Peyer's patch (tissue), 4 donors: ENCODE measurements around the gene ERO1B. TPM values are rescaled to one million over a fixed set of nuclear protein-coding genes. Genes with fewer than 3 reads are reported as not detected.

Experiments
- DNase-seq, 3 donors: peaks; one replicate each; pipeline ENCODE4 v3.0.0-alpha.2; 2017 to 2019
- H3K27ac ChIP-seq, 4 donors: fragments of 200-600 bp; sonication (generic); one replicate each; pipeline ENCODE4 v1.5.1; 2016 to 2019
- H3K27me3 ChIP-seq, 2 donors: fragments of 200-600 bp; sonication (generic); one replicate each; pipeline ENCODE4 v1.5.1; 2019
- H3K36me3 ChIP-seq, 3 donors: fragments of 200-600 bp; sonication (generic); one replicate each; pipeline ENCODE4 v1.5.1; 2016 to 2019
- H3K4me1 ChIP-seq, 4 donors: fragments of 200-600 bp; sonication (generic); one replicate each; pipeline ENCODE4 v1.5.1; 2016 to 2019
- H3K4me3 ChIP-seq, 4 donors: fragments of 200-600 bp; sonication (generic); 1 replicate in 3 of 4; 2 replicates in 1 of 4; pipeline ENCODE4 v1.5.1; 2016 to 2019; ENCODE audit warnings: mild to moderate bottlenecking in 1 of 4
- H3K9me3 ChIP-seq, 4 donors: fragments of 200-600 bp; sonication (generic); one replicate each; pipeline ENCODE4 v1.5.1; 2016 to 2019; ENCODE audit warnings: mild to moderate bottlenecking in 1 of 4
- CTCF ChIP-seq, 6 experiments: fragments of 450-650 bp in 4 of 6; fragments of 200-600 bp in 2 of 6; sonication (generic) in 1 of 6; IDR thresholded peaks; one replicate each; pipeline ENCODE4 v1.5.1; 2017 to 2019; ENCODE audit warnings: antibody characterized with exemption in 6 of 6, mild to moderate bottlenecking in 3 of 6, moderate library complexity in 1 of 6
- POLR2A ChIP-seq, 2 donors: fragments of 450-650 bp; IDR thresholded peaks; one replicate each; pipeline ENCODE4 v1.5.1; 2017; ENCODE audit warnings: antibody characterized with exemption in 2 of 2, mild to moderate bottlenecking in 2 of 2, moderate library complexity in 2 of 2
- total RNA-seq, 4 donors: library from RNA; depleted of rRNA; stranded (reverse); fragments of >200 nt; gene quantifications; one replicate each; pipeline ENCODE4 v1.1.0, GENCODE V29; 2016

Gene ERO1B
- total RNA-seq, 4 donors from 2014 or later = 5.2 to 44.6 (median 7.9) TPM

GRCh38 chr1:236275586-236275985, 6.2 kb downstream of the ERO1B start:
- TF ChIP-seq CTCF (IDR thresholded peaks at IDR 0.05) (no peak), POLR2A (IDR thresholded peaks at IDR 0.05) (no peak)
- Histone ChIP-seq H3K27ac (no peak overlapping the region), H3K36me3 (no peaks in the 10 kb centered on the region), H3K4me1 (peaks cover 0 to 3% (median 0%) of the 10 kb centered on the region in 4 donors), H3K9me3 (no peaks in the 10 kb centered on the region), H3K27me3 (no peaks in the 10 kb centered on the region), H3K4me3 (no peak overlapping the region)
- DNase-seq = no peak

DNA sequence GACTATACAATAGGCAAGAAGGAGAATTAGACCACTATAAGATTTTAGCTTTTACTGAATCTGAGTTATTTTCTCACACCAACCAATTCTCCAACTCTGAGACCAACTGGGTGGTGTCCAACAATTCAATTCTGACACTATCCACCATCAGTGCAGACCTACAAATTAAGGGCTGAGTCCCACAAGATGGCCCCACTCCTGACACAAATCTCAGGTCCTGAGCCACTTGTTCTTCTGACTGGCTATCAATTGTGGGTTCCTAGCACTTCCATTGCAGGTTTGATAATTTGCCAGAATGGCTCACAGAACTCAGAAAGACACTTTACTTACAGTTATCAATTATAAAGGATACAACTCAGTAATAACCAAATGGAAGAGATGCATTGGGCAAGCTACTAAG, 6.7 kb downstream of the ERO1B start:
- no peak overlapping the region for H3K27ac ChIP-seq
- no peak overlapping the region for H3K4me3 ChIP-seq
- no peaks in the 10 kb centered on the region for H3K9me3 ChIP-seq
- H3K4me1 ChIP-seq = no peaks in the 10 kb centered on the region
- no peak for DNase-seq
- H3K36me3 ChIP-seq = no peaks in the 10 kb centered on the region
- TF ChIP-seq CTCF (IDR thresholded peaks at IDR 0.05) (no peak), POLR2A (IDR thresholded peaks at IDR 0.05) (no peak)
- H3K27me3 ChIP-seq = no peaks in the 10 kb centered on the region

GRCh38 chr1:236273358-236273757, 8.4 kb downstream of the ERO1B start:
- Histone ChIP-seq H3K4me3 (no peak overlapping the region), H3K4me1 (no peaks in the 10 kb centered on the region), H3K9me3 (no peaks in the 10 kb centered on the region), H3K36me3 (no peaks in the 10 kb centered on the region), H3K27me3 (no peaks in the 10 kb centered on the region), H3K27ac (no peak overlapping the region)
- no peak for DNase-seq
- TF ChIP-seq POLR2A (IDR thresholded peaks at IDR 0.05) = no peak
- no peak for TF ChIP-seq CTCF (IDR thresholded peaks at IDR 0.05)

DNA sequence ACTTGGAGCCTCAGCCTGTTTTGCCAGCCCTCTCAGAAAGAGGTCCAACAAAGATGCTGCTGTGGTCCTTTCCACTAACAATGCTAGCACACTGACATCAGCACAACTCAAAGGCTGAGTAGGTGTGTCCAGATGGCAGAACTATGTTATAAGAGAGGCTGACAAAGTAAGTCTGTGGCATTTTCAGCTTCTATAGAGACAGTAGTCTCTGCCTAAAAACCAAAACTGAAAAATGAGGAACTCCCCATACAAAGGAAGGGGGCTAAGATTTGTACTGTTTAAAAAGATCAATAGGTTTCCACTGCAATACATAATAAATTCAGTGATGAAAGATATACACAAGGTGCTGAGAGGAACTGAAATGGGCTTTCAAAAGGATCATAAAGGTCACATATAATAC, 12.3 kb downstream of the ERO1B start:
- H3K9me3 ChIP-seq = no peaks in the 10 kb centered on the region
- no peak for DNase-seq
- H3K4me3 ChIP-seq = no peak overlapping the region
- TF ChIP-seq POLR2A (IDR thresholded peaks at IDR 0.05) (no peak), CTCF (IDR thresholded peaks at IDR 0.05) (no peak)
- peaks cover 0 to 9% (median 0%) of the 10 kb centered on the region in 3 donors for H3K36me3 ChIP-seq
- no peaks in the 10 kb centered on the region for H3K27me3 ChIP-seq
- H3K4me1 ChIP-seq = no peaks in the 10 kb centered on the region
- no peak overlapping the region for H3K27ac ChIP-seq

GRCh38 chr1:236261898-236262297, 19.9 kb downstream of the ERO1B start:
- Histone ChIP-seq H3K36me3 (no peaks in the 10 kb centered on the region), H3K4me3 (no peak overlapping the region), H3K9me3 (peaks cover 0 to 10% (median 0%) of the 10 kb centered on the region in 4 donors), H3K4me1 (no peaks in the 10 kb centered on the region), H3K27me3 (no peaks in the 10 kb centered on the region), H3K27ac (no peak overlapping the region)
- DNase-seq = no peak
- TF ChIP-seq POLR2A (IDR thresholded peaks at IDR 0.05) = no peak

GRCh38 chr1:236261033-236261432, 20.7 kb downstream of the ERO1B start:
- TF ChIP-seq CTCF (IDR thresholded peaks at IDR 0.05) = no peak
- TF ChIP-seq POLR2A (IDR thresholded peaks at IDR 0.05) = no peak
- H3K9me3 ChIP-seq = peaks cover 0 to 10% (median 0%) of the 10 kb centered on the region in 4 donors
- H3K27me3 ChIP-seq = no peaks in the 10 kb centered on the region
- H3K4me3 ChIP-seq = no peak overlapping the region
- no peak overlapping the region for H3K27ac ChIP-seq
- H3K36me3 ChIP-seq = no peaks in the 10 kb centered on the region
- DNase-seq = no peak
- no peaks in the 10 kb centered on the region for H3K4me1 ChIP-seq
